Keratinocyte (primary cell): ENCODE measurements around the gene SNTB2. TPM values are rescaled to one million over a fixed set of nuclear protein-coding genes. Genes with fewer than 3 reads are reported as not detected.

Source experiments
- DNase-seq: peaks from one replicate; pipeline ENCODE4 v3.0.0-alpha.2; 2011; ENCODE audit warnings: low read depth, missing footprints, low spot score
- FAIRE-seq: peaks from 2 replicates; lab custom pipeline; 2011; peaks lifted over from hg19 to GRCh38; lab: Jason Lieb, UNC
- H2AFZ ChIP-seq: 2 replicates; pipeline ENCODE4 v1.6.0; 2012; ENCODE audit warnings: low read length, control low read depth, inconsistent platforms; ENCODE audit not compliant: control insufficient read depth
- H3K27ac ChIP-seq: 2 replicates; pipeline ENCODE4 v1.5.1; 2011; ENCODE audit warnings: low read length; ENCODE audit not compliant: control insufficient read depth, insufficient read depth
- H3K27me3 ChIP-seq: 3 replicates; pipeline ENCODE4 v1.6.0; 2011; ENCODE audit warnings: low read length; ENCODE audit not compliant: control insufficient read depth, insufficient read depth; ENCODE audit errors: extremely low read depth
- H3K36me3 ChIP-seq, 2 experiments: 2 replicates in 1 of 2; 3 replicates in 1 of 2; pipeline ENCODE4 v1.5.1; 2011; ENCODE audit warnings: low read length in 2 of 2, mild to moderate bottlenecking in 1 of 2; ENCODE audit not compliant: control insufficient read depth in 2 of 2, insufficient read depth in 2 of 2; ENCODE audit errors: extremely low read depth in 1 of 2
- H3K4me1 ChIP-seq: 3 replicates; pipeline ENCODE4 v1.5.1; 2011; ENCODE audit warnings: low read length; ENCODE audit not compliant: control insufficient read depth, insufficient read depth; ENCODE audit errors: extremely low read depth
- H3K4me2 ChIP-seq: 3 replicates; pipeline ENCODE4 v1.6.0; 2011; ENCODE audit warnings: low read depth, low read length; ENCODE audit not compliant: control insufficient read depth, insufficient read depth; ENCODE audit errors: extremely low read depth
- H3K4me3 ChIP-seq, 3 experiments: fragments of 200-600 bp in 1 of 3; sonication (generic) in 1 of 3; 2 replicates in 2 of 3; 3 replicates in 1 of 3; pipeline ENCODE4 v1.5.1; 2011 to 2016; ENCODE audit warnings: low read length in 3 of 3, mild to moderate bottlenecking in 3 of 3, control low read depth in 2 of 3, inconsistent platforms in 1 of 3, low read depth in 1 of 3, mixed read lengths in 1 of 3, mixed run types in 1 of 3, moderate library complexity in 1 of 3; ENCODE audit not compliant: control insufficient read depth in 2 of 3, insufficient read depth in 2 of 3; ENCODE audit errors: extremely low read depth in 1 of 3
- H3K79me2 ChIP-seq: 2 replicates; pipeline ENCODE4 v1.6.0; 2012; ENCODE audit warnings: low read length; ENCODE audit not compliant: control insufficient read depth, insufficient read depth
- H3K9ac ChIP-seq: 3 replicates; pipeline ENCODE4 v1.6.0; 2011; ENCODE audit warnings: low read length; ENCODE audit not compliant: control insufficient read depth, insufficient read depth; ENCODE audit errors: extremely low read depth
- H3K9me1 ChIP-seq: 3 replicates; pipeline ENCODE4 v1.6.0; 2011; ENCODE audit warnings: low read length; ENCODE audit not compliant: control insufficient read depth, insufficient read depth; ENCODE audit errors: extremely low read depth
- H3K9me3 ChIP-seq: 2 replicates; pipeline ENCODE4 v1.5.1; 2012; ENCODE audit warnings: low read depth, low read length; ENCODE audit not compliant: control insufficient read depth
- H4K20me1 ChIP-seq: 3 replicates; pipeline ENCODE4 v1.6.0; 2011; ENCODE audit warnings: low read length; ENCODE audit not compliant: control insufficient read depth, insufficient read depth; ENCODE audit errors: extremely low read depth
- CTCF ChIP-seq, 3 experiments: IDR thresholded peaks in 1 of 3; conservative IDR thresholded peaks in 1 of 3; optimal IDR thresholded peaks in 1 of 3; 2 replicates in 2 of 3; 3 replicates in 1 of 3; pipeline versions ENCODE3 to v1.5.1; 2011; ENCODE audit warnings: low read length in 3 of 3, mild to moderate bottlenecking in 3 of 3, moderate library complexity in 2 of 3, control low read depth in 1 of 3, inconsistent platforms in 1 of 3; ENCODE audit not compliant: insufficient read depth in 2 of 3; ENCODE audit errors: extremely low read depth in 1 of 3
- EZH2 ChIP-seq: IDR thresholded peaks from one replicate; pipeline ENCODE4 v1.6.1; 2012; ENCODE audit warnings: inconsistent platforms, mild to moderate bottlenecking, low read length, moderate library complexity
- dilution Hi-C: fragments of 300-500 bp; cut with MboI; formaldehyde crosslinking; loops from one replicate; pipeline ENCODE4 v1.7.0; 2020; ENCODE audit warnings: low sequenced_read_pairs; ENCODE audit not compliant: extremely low pct_ligation_motif_present
- polyA plus RNA-seq, 5 experiments: library from polyadenylated mRNA; depleted of rRNA in 3 of 5; stranded (reverse) in 3 of 5; stranded (forward) in 1 of 5; unstranded in 1 of 5; fragments of >200 nt; gene quantifications; 1 replicate in 1 of 5; 2 replicates in 3 of 5; 3 replicates in 1 of 5; pipeline versions ENCODE4 v1.2.1 to v1.2.3, GENCODE V29; 2011 to 2012; ENCODE audit warnings: missing spikeins in 2 of 5, low read depth in 1 of 5, low replicate concordance in 1 of 5

Gene SNTB2
- polyA plus RNA-seq, 1 donor (not counting 4 experiments of a cell fraction or from before 2014, with no cell fraction given), result 15.9 TPM

- H3K9me1 ChIP-seq, result peaks cover 3% of the 10 kb centered on the region
- H3K4me1 ChIP-seq, result peaks cover 10% of the 10 kb centered on the region
- peaks cover 3% of the 10 kb centered on the region for H4K20me1 ChIP-seq
- no peak overlapping the region for H3K27ac ChIP-seq
- dilution Hi-C loops, result no loop called here
- H3K79me2 ChIP-seq, result peaks cover 16% of the 10 kb centered on the region
- H3K9me3 ChIP-seq, result no peaks in the 10 kb centered on the region
- DNase-seq (no peak), FAIRE-seq (no peak)
- no peaks in the 10 kb centered on the region for H3K36me3 ChIP-seq
- no peak overlapping the region for H3K4me2 ChIP-seq
- H2AFZ ChIP-seq, result no peak overlapping the region
- no peak overlapping the region for H3K9ac ChIP-seq
- no peaks in the 10 kb centered on the region for H3K27me3 ChIP-seq
- no peak overlapping the region for H3K4me3 ChIP-seq
- TF ChIP-seq CTCF (optimal IDR thresholded peaks at IDR 0.05 in 1 of 3, IDR thresholded peaks at IDR 0.05 in 1 of 3, conservative IDR thresholded peaks at IDR 0.05 in 1 of 3; ENCODE audit: extremely low read depth in 1 of 3, insufficient read depth in 2 of 3, low read length in 3 of 3), result no peak
- no peak for TF ChIP-seq EZH2
Measured at GRCh38 chr16:69307856-69308255, 120.9 kb downstream of the SNTB2 start.

- Histone ChIP-seq H3K27me3 (no peaks in the 10 kb centered on the region), H3K4me2 (no peak overlapping the region), H3K9ac (no peak overlapping the region), H3K79me2 (peaks cover 31% of the 10 kb centered on the region), H3K36me3 (peaks cover 0 to 3% of the 10 kb centered on the region in 2 experiments), H3K4me1 (peaks cover 10% of the 10 kb centered on the region), H3K9me1 (peaks cover 3% of the 10 kb centered on the region), H3K9me3 (no peaks in the 10 kb centered on the region), H3K4me3 (no peak overlapping the region), H2AFZ (no peak overlapping the region), H3K27ac (no peak overlapping the region), H4K20me1 (peaks cover 3% of the 10 kb centered on the region)
- DNase-seq (no peak), FAIRE-seq (no peak)
- no peak for TF ChIP-seq EZH2
- TF ChIP-seq CTCF (optimal IDR thresholded peaks at IDR 0.05 in 1 of 3, IDR thresholded peaks at IDR 0.05 in 1 of 3, conservative IDR thresholded peaks at IDR 0.05 in 1 of 3; ENCODE audit: extremely low read depth in 1 of 3, insufficient read depth in 2 of 3, low read length in 3 of 3), result no peak
- dilution Hi-C loops, result no loop called here
Measured at GRCh38 chr16:69309316-69309715, 122.4 kb downstream of the SNTB2 start.
